C1 segment of cervical spinal cord (tissue), 14 donors: ENCODE data around the gene ERLIN1.

ENCODE experiments used
- DNase-seq, 14 donors: peaks; one replicate each; lab custom pipeline; 2025; lab: John Stamatoyannopoulos, UW

ERLIN1 gene

GRCh38 chr10:100185364-100186252 lies at the start of gene ERLIN1:
Gene ERLIN1, minus strand, starts transcription at chr10:100186029. Its CDS starts 403 bp downstream, at chr10:100185626.
- peak; percentile 54 to 93 (median 85) for DNase-seq

GRCh38 chr10:100232101-100232500 lies 46.3 kb upstream of the ERLIN1 start:
- DNase-seq = no peak

GRCh38 chr10:100229819-100230422 lies 44.1 kb upstream of the ERLIN1 start:
- peak in 2 of 14 donors; percentile 16 to 32 for DNase-seq

- no peak for DNase-seq
Measured at GRCh38 chr10:100223879-100224278, 38.0 kb upstream of the ERLIN1 start.

- no peak for DNase-seq
Measured at GRCh38 chr10:100222529-100222928, 36.7 kb upstream of the ERLIN1 start.

GRCh38 chr10:100216006-100216405 lies 30.2 kb upstream of the ERLIN1 start:
- no peak for DNase-seq

GRCh38 chr10:100209303-100209702 lies 23.5 kb upstream of the ERLIN1 start:
- no peak for DNase-seq

- DNase-seq = no peak
Measured at GRCh38 chr10:100208276-100208675, 22.4 kb upstream of the ERLIN1 start.

GRCh38 chr10:100204370-100204769 lies 18.5 kb upstream of the ERLIN1 start:
- DNase-seq = no peak

GRCh38 chr10:100201549-100201948 lies 15.7 kb upstream of the ERLIN1 start:
- no peak for DNase-seq

GRCh38 chr10:100194711-100195110 lies 8.9 kb upstream of the ERLIN1 start:
- DNase-seq = no peak

- DNase-seq = no peak
Measured at GRCh38 chr10:100192350-100192749, 6.5 kb upstream of the ERLIN1 start.

- DNase-seq = peak in 2 of 14 donors; percentile 6 to 39
Measured at GRCh38 chr10:100186253-100187212, 704 bp upstream of the ERLIN1 start.

- DNase-seq = peak in 1 of 14 donors; percentile 1
Measured at GRCh38 chr10:100184840-100185239, 989 bp downstream of the ERLIN1 start.

GRCh38 chr10:100184426-100184825 lies 1.4 kb downstream of the ERLIN1 start:
- no peak for DNase-seq

- DNase-seq = no peak
Measured at GRCh38 chr10:100183481-100183880, 2.3 kb downstream of the ERLIN1 start.

- no peak for DNase-seq
Measured at GRCh38 chr10:100182908-100183307, 2.9 kb downstream of the ERLIN1 start.

- no peak for DNase-seq
Measured at GRCh38 chr10:100182281-100182680, 3.5 kb downstream of the ERLIN1 start.

- DNase-seq = no peak
Measured at GRCh38 chr10:100175875-100176274, 10.0 kb downstream of the ERLIN1 start.

GRCh38 chr10:100174699-100175677 lies 10.8 kb downstream of the ERLIN1 start:
- DNase-seq = no peak

- no peak for DNase-seq
Measured at GRCh38 chr10:100173035-100173434, 12.8 kb downstream of the ERLIN1 start.
